ENCODE data around the gene MRE11.
A peak's percentile ranks its signal among the peaks of the same experiment; 100 is the strongest.
"Not testable (repeated sequence)": the region's sequence is repeated elsewhere in the genome, so short reads cannot be mapped to it uniquely, and the experiment has no call there.

MRE11 gene

GRCh38 chr11:94513091-94513490 is 19.4 kb upstream of the MRE11 start:
- TF ChIP-seq, protein P1, sequence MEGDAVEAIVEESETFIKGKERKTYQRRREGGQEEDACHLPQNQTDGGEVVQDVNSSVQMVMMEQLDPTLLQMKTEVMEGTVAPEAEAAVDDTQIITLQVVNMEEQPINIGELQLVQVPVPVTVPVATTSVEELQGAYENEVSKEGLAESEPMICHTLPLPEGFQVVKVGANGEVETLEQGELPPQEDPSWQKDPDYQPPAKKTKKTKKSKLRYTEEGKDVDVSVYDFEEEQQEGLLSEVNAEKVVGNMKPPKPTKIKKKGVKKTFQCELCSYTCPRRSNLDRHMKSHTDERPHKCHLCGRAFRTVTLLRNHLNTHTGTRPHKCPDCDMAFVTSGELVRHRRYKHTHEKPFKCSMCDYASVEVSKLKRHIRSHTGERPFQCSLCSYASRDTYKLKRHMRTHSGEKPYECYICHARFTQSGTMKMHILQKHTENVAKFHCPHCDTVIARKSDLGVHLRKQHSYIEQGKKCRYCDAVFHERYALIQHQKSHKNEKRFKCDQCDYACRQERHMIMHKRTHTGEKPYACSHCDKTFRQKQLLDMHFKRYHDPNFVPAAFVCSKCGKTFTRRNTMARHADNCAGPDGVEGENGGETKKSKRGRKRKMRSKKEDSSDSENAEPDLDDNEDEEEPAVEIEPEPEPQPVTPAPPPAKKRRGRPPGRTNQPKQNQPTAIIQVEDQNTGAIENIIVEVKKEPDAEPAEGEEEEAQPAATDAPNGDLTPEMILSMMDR (IDR thresholded peaks at IDR 0.05; ENCODE audit: low read depth, low read length): no peak
- Histone ChIP-seq H3K27ac (no peak overlapping the region), H3K4me3 (ENCODE audit: low read depth, low read length) (no peak overlapping the region), H3K36me3 (no peaks in the 10 kb centered on the region), H3K27me3 (ENCODE audit: insufficient read depth, low read depth, severe bottlenecking) (no peaks in the 10 kb centered on the region), H3K9me3 (ENCODE audit: severe bottlenecking) (no peaks in the 10 kb centered on the region)
- no peak for DNase-seq

DNA sequence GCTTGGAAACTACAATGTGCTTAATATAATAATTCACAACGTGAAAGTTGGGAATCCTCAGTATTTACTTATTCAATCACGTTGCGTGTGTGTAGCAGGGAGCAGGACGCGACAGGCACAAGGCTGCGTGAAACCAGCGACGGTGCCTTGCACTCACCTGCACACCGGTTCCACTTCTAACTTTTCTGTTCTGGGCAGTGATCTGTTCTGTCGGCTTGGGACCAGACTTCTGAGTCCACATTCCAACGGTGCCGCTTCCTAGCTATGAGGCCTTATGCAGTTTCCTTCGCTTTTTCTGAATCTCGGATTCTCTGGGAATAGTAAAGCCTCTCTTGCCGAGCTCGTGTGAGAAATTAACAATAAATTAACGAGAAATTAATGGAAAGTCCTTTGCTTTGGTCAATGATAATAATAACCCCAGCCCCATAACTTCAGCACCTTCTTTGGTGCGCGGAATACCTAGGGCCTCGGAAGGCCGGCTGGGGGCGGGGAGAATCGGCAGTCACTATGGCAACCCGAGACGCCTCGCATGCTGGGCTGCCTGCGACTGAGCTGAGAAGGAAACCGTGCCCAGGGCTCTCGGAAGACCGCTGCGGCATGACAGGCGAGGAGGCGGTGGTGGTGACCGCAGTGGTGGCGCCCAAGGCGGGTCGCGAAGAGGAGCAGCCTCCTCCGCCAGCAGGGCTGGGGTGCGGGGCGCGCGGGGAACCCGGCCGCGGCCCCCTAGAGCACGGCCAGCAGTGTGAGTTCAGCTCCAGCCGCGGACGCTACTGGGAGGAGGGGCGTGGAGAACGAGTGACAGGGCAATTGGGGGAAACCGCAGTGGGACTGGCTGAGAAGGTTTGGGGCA is 18.5 kb upstream of the MRE11 start, which contains the start of gene C11orf97:
Gene C11orf97 (plus strand): TSS at position 530 of the 850 bp plus-strand sequence. CDS start 68 bp downstream, at position 598.
- no peaks in the 10 kb centered on the region for H3K27me3 ChIP-seq (ENCODE audit: insufficient read depth, low read depth, severe bottlenecking)
- H3K36me3 ChIP-seq: no peaks in the 10 kb centered on the region
- H3K9me3 ChIP-seq (ENCODE audit: severe bottlenecking): no peaks in the 10 kb centered on the region
- DNase-seq: peak; percentile 64
- TF ChIP-seq, protein P1 (IDR thresholded peaks at IDR 0.05; ENCODE audit: low read depth, low read length): no peak
- H3K27ac ChIP-seq: no peak within 1 kb of the TSS
- H3K4me3 ChIP-seq (ENCODE audit: low read depth, low read length): peak within 1 kb of the TSS; percentile 58

GRCh38 chr11:94507485-94507884 is 13.8 kb upstream of the MRE11 start:
- no peak for DNase-seq
- TF ChIP-seq, protein P1 (IDR thresholded peaks at IDR 0.05; ENCODE audit: low read depth, low read length): no peak
- no peaks in the 10 kb centered on the region for H3K27me3 ChIP-seq (ENCODE audit: insufficient read depth, low read depth, severe bottlenecking)
- H3K36me3 ChIP-seq: no peaks in the 10 kb centered on the region
- no peak overlapping the region for H3K27ac ChIP-seq
- H3K9me3 ChIP-seq (ENCODE audit: severe bottlenecking): no peaks in the 10 kb centered on the region
- no peak overlapping the region for H3K4me3 ChIP-seq (ENCODE audit: low read depth, low read length)

DNA sequence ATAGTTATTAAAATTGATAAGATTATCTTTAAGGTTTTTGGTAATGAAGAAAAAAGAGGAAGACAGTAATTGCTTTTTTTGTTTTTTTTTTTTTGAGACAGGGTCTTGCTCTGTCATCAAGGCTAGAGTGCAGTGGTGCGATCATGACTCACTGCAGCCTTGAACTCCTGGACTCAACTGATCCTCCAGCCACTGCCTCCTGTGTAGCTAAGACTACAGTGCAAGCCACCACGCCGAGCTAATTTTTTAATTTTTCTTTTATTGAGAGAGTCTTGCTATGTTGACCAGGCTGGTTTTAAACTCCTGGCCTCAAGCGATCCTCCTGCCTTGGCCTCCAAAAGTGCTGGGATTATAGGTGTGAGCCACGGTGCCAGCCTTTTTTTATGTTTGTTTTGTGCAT is 12.9 kb upstream of the MRE11 start:
- DNase-seq; H3K27ac ChIP-seq; H3K27me3 ChIP-seq (ENCODE audit: insufficient read depth, low read depth, severe bottlenecking); H3K9me3 ChIP-seq (ENCODE audit: severe bottlenecking); H3K36me3 ChIP-seq; H3K4me3 ChIP-seq (ENCODE audit: low read depth, low read length): not testable (repeated sequence)

DNA sequence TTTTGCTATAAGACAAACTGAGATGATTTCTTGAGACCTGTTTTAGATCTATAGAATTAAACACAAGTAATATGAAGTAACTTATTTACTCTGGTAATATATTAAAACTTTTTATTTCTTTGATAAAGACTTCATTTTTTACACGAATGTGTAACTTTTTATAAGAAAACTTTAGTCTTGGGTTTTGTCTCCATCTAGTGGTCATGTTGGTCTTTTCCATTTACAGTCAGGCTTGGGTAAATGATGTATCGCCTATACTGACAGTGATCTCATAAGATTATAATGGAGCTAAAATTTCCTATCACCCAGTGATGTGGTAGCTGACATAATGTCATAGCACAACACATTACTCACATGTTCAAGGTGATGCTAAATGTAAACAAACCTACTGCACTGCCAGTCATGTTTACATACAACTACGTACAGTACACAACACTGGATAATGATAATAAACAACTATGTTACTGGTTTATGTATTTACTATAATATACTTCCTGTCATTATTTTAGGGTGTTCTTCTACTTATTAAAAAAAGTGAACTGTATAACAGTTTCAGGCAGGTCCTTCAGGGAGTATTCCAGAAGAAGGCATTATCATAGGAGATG is 11.1 kb upstream of the MRE11 start:
- TF ChIP-seq, protein P1 (IDR thresholded peaks at IDR 0.05; ENCODE audit: low read depth, low read length): peak; percentile 15; the same call in 1 of the 2 replicates
- Histone ChIP-seq H3K9me3 (ENCODE audit: severe bottlenecking) (no peaks in the 10 kb centered on the region), H3K27ac (no peak overlapping the region), H3K36me3 (no peaks in the 10 kb centered on the region; the same call in 1 of the 2 replicates), H3K4me3 (ENCODE audit: low read depth, low read length) (no peak overlapping the region), H3K27me3 (ENCODE audit: insufficient read depth, low read depth, severe bottlenecking) (no peaks in the 10 kb centered on the region)
- DNase-seq: no peak

GRCh38 chr11:94501522-94501921 is 7.9 kb upstream of the MRE11 start:
- TF ChIP-seq, protein P1 (IDR thresholded peaks at IDR 0.05; ENCODE audit: low read depth, low read length): no peak
- no peak overlapping the region for H3K4me3 ChIP-seq (ENCODE audit: low read depth, low read length)
- no peak for DNase-seq

More at GRCh38 chr11:94501522-94501921, 7.9 kb upstream of the MRE11 start:
- Histone ChIP-seq H3K27me3 (ENCODE audit: insufficient read depth, low read depth, severe bottlenecking) (no peaks in the 10 kb centered on the region), H3K27ac (no peak overlapping the region), H3K9me3 (ENCODE audit: severe bottlenecking) (no peaks in the 10 kb centered on the region), H3K36me3 (peaks cover 25% of the 10 kb centered on the region)
